G401.6 (cell line): Measurements from ENCODE around the gene S100A2.
"Not testable (repeated sequence)": the region's sequence is repeated elsewhere in the genome, so short reads cannot be mapped to it uniquely, and the experiment has no call there.

ENCODE experiments used
- FAIRE-seq: peaks from 2 replicates; lab custom pipeline; 2012; peaks lifted over from hg19 to GRCh38; lab: Jason Lieb, UNC

S100A2 gene

DNA sequence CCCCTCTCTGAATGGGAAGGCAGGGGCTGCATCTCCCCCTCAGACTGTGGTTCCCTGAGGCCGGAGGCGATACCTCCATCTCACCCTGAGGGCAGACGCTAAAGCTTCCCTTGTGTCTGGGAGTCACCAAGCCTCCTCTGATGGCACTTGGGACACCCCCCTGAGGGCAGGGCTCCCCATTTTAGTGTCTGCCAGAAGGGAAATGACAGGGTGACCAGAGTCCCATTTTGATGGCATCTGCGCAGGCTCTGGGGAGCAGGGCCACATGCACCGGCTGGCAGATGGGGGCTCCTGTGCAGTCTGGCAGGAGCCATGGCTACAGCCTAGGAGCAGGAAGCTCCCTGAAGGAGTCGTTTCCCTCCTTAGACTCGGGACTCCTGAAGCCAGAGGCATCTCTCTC, 1.7 kb downstream of the S100A2 start:
- FAIRE-seq, result no peak

DNA sequence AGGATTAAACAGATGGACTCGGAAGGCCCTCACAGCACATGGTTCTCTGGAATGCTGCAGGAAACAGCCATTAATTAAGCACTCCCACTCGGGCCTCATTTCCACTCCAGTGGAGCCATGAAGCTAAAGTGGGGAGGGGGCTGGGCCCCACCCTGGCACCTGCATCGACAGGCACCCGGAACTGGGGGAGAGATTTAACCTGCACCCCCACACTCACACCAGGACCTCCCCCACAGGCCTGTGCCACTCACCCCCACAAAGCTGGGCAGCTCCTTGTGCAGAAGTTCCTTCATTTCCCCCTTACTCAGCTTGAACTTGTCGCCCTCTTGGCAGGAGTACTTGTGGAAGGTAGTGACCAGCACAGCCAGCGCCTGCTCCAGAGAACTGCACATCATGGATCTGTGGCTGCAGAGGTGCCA, 2.2 kb downstream of the S100A2 start:
- FAIRE-seq, result no peak

DNA sequence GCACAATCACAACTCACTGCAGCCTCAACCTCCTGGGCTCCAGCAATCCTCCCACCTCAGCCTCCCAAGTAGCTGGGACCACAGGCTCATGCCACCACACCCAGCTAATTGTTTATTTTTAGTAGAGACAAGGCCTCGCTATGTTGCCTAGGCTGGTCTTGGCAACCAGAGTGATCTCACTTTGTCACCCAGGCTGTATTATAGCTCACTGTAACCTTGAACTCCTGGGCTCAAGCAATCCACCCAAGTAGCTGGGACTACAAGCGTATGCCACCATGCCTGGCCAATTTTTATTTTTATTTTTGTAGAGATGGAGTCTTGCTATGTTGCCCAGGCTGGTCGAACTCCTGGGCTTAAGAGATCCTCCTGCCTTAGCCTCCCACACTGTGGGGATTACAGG, 3.6 kb downstream of the S100A2 start:
- not testable (repeated sequence) for FAIRE-seq

DNA sequence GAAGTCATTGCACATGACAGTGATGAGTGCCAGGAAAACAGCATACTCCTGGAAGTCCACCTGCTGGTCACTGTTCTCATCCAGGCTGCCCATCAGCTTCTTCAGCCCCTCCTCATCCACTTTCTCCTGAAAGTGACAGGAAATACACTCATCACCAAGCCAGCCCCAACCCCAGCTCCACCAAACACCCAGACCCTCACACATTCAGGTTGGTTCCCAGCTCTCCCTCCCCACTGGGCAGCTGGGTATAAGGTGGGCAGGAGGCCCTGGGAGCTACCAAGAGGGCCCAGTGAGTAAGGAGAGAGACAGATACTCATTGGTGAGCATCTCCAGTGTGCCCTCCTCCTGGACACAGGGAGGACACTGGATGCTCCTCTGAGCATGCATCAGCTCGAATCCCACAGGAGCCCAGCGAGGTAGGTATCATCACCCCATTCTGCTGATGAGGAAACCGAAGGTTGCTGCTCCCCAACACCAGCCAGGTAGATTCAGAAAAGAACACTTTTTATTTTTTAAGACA, 4.1 kb downstream of the S100A2 start:
- no peak for FAIRE-seq

DNA sequence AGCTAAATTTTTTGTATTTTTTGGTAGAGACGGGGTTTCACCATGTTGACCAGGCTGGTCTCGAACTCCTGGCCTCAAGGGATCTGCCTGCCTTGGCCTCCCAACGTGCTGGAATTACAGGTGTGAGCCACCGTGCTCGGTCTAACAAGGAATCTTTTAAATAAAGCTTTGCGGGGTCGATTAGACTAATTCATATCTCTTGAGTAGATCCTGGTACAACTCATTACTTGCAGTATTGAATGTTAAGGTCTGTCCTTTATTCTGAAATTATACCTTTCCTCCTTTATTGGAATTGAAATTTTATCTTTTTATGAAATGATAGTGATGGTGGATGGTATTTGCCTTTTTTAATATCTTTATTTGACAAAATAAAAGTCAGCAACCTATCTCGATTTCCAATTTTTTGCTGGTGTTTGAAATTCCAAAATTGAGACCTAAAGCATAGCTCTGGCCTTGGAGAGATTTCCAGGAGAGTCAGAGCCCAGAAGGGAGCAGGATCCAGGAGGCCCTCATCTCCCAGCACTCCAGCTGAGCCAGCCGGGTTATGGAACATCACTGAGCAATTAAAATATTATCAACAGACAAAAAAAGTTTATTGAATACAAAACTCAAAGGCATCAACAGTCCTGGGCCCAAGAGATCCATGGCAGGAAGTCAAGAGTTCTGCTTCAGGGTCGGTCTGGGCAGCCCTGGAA, 4.7 kb downstream of the S100A2 start:
- FAIRE-seq, result no peak

DNA sequence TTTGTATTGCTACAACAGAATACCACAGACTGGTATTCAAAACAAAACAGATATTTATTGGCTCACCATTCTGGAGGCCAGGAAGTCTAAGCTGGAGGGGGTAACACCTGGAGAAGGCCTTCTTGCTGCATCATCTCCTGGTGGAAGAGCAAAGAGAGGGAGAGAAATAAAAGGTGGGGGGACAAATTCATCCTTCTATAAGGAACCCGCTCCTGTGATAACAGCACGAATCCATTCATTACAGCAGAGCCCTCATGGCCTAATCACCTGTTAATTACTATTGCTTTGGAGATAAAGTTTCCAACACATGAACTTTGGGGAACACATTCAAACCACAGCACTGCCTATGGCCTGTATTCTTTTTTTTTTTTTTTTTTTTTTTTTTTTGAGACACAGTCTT, 5.4 kb downstream of the S100A2 start:
- no peak for FAIRE-seq

DNA sequence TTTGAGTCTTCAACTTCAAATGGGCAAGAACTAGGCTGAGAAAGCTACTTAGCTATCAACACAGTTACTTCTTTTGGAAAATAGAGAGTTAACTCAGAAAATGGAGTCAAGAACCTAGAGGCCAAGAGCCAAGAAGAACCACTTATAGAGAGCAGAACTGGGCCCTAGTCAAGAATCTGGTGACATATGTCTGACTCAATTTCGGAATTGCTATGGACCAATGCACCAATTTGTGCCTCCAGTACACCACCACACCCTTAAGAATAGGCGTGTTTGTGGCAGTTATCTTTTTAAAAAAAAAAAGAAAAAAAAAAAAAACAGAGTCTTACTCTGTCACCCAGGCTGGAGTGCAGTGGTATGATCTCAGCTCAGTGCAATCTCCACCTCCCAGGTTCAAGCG, 7.8 kb downstream of the S100A2 start:
- FAIRE-seq, result no peak

DNA sequence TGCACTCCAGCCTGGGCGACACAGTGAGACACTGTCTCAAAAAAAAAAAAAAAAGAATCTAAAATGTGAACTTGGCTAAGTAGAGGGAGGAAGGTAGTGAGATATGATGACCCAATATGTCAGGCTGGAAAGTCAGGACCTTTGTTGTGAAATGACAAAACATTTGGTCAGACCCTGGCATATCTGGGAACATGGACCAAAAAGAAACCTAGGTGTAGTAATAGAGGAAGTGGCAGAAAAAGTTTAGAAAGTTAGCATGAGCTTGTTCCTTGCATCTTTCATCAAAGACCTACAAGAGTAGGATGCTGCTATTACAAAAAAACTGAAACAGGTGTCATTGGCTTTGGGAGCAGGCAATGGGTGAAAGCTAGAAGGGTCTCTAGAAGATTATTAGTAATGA, 9.3 kb downstream of the S100A2 start:
- FAIRE-seq, result no peak

DNA sequence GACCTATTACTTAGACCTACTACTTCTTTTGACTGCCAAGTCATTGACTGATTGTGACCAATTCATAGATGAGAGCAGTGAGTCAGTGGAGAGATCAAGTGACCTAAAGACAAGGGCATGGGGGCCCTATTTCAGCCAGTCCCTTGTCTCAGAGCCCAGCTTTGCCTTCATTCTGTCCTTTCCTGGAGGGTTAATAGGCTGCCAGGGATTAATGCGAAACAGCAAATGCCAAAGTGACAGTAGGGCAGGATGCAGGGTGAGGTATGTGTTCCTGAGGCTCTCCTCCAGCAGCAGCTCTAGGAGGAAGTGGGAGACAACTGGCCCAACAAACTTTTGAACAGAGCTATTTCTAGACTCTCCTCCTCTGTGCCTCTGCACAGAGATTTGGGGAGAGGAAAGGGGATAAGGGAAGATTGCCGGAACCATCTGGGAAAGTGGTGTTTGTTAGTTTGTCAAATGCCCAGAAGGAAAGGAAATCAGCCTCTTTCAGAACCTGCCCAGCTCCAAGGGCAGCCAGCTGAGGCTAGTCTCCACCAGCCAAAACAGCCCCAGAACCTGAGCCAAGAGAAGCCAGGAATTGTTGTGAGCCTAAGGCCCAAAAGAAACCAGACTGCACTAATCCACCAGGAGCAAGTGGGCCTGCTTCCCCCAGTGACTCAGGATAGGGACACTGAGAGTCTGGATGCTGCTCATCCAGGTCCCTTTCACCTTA, 11.7 kb downstream of the S100A2 start:
- FAIRE-seq, result no peak

DNA sequence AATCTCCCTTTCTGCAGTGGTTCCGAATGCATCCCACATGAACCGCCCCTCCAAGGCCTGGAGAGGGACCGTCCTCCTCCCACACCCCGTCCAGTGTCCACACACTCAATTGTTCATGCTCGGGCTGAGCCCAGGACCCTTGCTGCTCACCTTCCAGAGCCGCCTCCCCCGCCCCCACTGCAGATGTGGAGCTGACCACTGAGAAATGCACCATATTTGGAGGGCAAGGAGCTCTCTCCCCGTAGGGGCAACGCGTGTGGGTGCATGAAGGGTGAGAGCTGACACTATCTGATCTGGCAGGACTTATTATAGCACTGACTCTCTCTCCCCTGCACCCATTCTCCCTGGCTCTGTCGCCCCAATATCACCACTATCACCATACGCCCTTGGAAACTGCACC, 12.5 kb downstream of the S100A2 start:
- no peak for FAIRE-seq

DNA sequence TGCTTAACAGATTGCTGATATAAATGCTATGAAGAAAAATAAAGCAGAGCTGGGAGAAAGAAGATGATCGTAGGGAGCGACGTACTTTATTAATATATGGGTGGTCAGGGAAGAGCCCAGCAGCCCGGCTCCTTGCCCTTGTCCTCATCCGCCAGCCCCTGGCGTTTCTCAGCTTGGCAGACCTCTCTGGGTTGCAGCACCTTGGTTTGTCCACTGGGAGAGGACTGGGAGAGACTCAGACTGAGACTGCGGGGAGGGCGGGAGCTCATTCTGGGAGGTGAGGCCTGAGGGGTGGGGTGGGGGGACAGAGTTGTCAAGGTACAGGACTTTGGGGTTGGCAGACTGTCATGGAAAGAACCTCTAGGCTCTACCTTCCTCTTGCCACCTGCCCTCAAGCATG, 13.3 kb downstream of the S100A2 start:
- no peak for FAIRE-seq

DNA sequence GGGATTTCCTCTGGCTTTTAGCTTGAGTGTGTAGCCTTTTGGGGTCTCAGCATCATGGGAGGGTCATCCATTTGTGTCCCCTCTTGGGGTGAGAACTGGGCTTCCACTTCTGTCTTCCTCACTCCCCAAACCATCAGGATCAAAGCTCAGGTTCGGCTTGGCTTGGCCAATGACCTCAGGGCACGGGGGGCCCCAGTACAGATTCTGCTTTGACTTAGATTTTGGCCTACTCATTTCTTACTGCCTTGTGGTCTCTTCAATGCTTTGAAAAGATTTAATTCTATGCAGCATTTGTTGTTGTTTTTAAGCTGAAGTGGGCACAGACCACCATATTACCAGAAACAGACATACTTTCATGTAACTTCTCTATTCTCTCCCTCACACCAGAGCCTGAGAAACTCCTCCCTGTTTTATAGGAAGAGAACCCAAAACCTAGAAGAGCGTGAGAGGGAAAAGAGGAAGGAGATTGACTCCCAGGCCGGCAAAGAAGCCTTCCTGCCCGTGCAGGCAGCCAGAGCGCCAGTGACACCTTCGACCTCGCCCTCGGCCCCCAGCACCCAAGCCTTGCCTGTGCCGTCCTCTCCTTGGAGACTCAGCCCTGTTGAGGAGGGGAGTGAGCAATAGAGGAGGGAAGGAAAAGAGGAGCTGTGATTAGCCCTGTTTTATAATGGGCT, 14.7 kb downstream of the S100A2 start:
- FAIRE-seq, result no peak

DNA sequence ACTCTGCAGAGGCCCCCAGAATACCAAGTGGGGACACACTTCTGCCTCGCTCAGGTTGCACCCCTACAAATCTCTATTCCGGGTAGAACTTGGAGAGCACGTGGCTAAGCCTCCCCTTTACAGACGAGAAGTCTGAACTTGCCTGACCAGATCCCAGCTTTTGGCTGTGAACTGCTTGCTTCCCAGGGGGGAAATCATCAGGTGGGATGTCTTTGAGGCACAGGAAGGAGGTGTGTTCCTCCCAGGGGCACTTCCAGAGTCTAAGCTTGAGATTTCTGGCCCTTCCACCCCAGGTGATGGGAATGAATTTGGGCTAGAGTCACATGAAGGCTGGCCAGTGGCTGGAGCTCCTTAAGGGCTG, 15.3 kb downstream of the S100A2 start:
- no peak for FAIRE-seq

DNA sequence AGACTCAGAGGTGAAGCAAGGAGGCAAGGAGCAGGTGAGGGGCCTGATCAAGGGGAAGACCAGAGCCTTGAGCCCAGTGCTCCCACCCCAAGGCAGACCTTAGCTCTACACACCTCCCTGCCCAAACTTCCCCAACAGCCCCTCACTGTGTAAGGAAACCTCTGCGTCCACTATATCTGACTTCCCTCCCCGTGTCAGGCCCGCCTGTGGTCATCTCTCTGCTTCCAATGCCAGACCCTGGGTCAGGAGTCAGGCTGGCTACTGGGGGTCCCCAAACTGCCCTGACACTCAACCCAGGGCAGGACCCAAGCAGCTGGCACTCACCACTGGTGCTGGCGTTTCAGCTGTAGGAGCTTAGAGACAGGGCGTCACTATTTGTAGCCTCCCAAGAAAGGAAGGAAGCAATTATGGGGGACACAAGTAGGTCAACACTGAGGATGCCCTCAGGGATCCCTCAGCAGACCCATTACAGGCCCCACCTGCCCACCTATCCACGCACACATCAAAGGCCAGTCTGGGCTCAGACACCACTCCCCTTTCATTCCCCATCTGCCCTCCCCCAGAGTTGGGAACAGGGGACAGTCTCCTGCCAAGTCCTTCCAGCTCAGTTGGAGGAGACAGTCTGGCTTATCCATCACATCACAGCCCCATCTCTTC, 15.8 kb downstream of the S100A2 start:
- FAIRE-seq, result no peak

DNA sequence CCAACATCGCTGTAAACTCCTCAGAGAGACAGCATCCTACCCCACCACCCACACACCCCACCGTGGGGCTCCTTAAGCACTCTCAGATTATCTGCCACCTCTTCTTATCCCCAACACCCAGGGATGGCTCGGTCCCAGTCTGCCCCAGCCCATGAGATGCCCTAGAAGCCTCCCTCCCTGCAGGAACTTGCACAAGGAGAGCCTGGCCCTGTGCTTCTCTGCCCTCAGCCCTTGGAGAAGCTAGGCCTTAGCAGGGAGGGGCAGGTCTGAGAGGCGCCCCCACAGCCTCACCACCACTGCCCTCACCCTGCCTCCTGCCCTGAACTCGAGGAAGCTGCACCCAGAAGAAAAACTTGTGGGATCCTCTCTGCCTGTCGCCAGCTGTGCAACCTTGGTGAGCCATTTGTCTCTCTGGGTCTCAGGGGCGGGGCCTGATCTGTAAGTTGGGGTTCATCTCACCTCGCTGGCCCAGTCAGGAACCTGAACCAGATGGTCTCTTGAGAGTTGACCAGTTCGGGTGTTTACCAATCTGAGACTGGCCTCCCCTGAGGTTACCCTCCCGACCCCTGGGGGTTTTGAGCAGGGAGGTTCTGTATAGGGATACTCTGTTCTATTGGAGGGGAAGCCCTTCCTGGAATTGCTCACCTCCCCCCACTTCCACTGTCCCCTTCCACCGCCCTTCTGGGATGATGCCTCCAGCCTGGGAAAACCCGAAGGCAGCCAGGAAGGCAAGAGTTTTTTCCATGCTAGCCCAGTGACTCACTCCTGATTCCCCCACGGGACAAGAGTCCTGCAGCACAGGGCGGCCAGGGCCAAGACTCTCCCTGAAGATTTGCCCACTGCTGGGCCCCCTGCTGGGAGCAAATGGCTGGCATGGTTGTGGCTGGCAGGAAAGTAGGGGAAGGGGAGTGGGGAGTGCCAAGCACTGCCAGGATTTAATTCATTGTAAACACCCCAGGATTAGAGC, 16.6 kb downstream of the S100A2 start, which contains the start of gene S100A3:
Gene S100A3, minus strand, starts transcription at position 537 of the 967 bp plus-strand sequence. CDS start 773 bp downstream, outside the sequence.
- FAIRE-seq, result no peak

DNA sequence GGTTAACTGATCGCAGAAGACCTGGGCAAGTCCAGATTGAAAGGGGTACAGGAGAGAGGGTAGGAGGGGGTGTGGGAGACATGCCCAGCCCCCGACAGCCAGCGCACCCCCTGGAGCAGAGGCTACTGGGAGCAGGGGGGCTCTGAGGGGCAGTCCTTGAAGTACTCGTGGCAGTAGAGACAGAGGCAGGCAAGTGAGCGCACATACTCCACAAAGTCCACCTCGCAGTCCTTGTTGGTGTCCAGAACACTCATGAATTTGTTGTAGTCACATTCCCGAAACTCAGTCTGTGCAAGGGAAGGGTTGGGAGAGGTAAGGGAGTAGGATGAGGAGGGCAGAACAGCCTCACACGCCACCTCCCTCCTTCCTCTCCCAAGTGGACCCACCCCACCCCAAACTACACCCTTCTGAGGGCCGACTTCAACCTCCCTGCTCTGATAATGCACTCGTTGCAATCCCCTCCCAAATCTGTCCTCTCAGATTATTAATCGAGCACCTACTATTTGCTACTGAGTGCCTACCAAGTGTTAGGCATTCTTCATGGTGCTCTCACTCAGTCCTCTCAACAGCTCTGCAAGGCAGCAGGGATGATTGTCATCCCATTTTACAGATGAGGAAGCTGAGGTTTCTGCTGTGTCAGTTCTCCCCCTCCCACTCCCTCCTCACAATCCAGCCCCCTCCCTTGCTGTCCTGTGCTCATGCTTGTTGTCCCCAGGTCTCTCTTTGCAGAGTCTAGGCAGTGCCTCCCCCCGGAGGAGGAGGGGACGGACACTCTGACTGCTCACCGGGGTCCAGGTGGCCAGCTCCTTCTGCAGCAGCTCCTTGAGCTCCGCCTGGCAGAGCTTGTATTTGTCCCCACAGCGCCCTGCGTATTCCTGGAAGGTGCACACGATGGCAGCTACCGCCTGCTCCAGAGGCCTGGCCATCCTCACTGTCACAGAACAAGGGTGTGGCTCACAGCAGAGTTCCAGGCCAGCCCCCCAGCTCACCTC, 17.8 kb downstream of the S100A2 start:
- FAIRE-seq, result no peak

DNA sequence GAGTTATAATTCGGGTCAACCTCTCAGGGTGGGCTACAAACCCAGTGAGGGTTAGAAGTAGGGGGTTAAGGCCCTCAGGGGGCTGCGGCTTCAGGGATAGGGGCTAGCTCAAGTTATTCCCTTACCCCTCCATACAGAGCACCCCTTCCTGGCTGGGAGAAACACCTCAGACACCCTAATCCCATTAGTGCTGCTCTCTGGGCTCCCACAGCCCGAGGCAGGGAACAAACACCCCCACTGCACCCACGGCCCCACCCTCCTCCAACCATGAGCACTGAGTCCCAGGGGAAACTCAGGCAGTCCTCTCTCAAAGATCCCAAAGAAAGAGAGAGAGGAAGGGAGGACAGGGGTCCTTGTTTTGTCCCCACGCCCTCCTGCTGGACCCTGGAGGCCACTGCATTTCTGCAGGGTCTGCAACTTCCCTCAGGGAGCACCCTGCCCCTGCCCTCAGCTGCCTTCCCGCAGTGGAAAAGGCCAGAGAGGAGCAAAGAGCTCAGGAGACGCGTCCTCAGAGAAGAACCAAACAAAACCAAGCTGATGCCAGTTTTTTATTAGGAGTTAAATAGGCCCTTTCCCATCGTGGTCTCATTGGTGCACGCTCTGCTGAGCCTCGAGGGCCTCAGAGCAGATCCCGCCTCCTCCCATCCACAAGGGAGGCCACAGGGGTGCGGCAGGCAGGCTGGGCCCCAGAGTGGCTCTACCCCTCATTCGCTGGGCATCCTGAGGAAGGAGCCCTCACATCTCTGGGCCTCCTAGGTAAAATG, 18.7 kb downstream of the S100A2 start:
- no peak for FAIRE-seq

DNA sequence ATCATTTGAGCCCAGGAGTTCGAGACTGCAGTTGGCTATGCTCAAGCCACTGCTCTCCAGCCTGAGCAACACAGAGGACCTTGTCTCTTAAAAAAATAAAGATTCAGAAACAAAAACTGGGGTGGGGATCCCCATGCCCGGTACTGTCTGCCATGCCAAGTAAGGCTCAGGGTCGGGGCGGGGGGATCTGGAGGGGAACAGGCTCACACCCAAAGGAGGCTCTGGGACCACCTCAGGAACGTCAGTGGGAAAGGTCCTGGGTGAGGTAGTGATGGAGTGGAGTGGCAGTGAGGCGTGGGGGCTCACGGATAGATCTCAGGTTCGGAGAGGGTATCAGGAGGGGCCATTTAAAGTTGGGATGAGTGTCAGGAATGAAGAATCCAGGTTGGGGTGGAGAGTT, 19.3 kb downstream of the S100A2 start:
- no peak for FAIRE-seq
